Measurements from ENCODE around the gene TAMALIN. TPM values are rescaled to one million over a fixed set of nuclear protein-coding genes. Genes with fewer than 3 reads are reported as not detected.

TAMALIN gene
- total and polyA plus RNA-seq, 9 donors, result 16.8 to 84.1 (median 32.2) TPM

DNA sequence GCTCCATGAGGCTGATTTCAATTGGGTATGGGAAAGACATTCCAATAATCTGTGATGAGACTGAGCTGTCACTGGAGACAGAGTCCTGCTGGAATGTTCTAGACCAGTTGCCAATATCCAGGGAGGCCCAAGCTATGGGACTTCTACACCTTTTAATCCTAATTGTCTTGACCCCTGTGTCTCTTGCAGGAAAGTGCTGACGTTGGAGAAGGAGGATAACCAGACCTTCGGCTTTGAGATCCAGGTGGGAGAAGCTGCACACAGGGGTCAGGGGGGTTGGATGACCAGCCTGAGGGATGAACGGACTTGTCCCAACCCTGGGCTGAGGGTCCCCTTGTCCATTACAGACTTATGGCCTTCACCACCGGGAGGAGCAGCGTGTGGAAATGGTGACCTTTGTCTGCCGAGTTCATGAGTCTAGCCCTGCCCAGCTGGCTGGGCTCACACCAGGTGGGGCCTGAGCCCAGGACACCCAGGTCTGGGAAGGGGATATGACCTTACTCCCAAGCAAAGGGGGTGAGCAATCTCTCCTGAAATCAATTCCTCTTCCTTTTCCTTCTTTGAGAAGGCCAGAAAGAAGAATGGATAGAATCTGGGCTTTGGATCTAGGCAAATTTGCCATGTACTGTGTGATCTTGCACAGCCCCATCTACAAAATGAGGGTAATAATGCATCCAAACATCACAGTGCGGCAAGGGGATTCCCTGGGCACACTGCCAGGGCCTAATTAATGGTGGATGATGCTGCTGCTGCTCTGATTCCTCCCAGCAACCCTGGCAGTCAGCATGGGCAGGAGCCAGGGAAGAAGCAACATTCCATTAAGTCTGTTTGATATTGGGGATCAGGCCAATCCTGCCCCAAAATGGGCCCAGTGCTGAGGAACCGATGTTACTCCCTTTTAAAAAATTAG, 4.2 kb downstream of the TAMALIN start:
- 23 to 33% (median 32%) methylated on average over 8 of the region's 8 CpGs for WGBS, 3 donors
- Histone ChIP-seq H3K9me3 (no peaks in the 10 kb centered on the region), H3K4me3 (no peak overlapping the region), H3K27me3 (no peaks in the 10 kb centered on the region), H3K4me1 (ENCODE audit: insufficient read depth) (peaks cover 26% of the 10 kb centered on the region), H3K27ac (peak overlapping the region; percentile 87 to 98), H3K36me3 (no peaks in the 10 kb centered on the region)
- TF ChIP-seq POLR2A (IDR thresholded peaks at IDR 0.05), result no peak
- TF ChIP-seq, protein P1, sequence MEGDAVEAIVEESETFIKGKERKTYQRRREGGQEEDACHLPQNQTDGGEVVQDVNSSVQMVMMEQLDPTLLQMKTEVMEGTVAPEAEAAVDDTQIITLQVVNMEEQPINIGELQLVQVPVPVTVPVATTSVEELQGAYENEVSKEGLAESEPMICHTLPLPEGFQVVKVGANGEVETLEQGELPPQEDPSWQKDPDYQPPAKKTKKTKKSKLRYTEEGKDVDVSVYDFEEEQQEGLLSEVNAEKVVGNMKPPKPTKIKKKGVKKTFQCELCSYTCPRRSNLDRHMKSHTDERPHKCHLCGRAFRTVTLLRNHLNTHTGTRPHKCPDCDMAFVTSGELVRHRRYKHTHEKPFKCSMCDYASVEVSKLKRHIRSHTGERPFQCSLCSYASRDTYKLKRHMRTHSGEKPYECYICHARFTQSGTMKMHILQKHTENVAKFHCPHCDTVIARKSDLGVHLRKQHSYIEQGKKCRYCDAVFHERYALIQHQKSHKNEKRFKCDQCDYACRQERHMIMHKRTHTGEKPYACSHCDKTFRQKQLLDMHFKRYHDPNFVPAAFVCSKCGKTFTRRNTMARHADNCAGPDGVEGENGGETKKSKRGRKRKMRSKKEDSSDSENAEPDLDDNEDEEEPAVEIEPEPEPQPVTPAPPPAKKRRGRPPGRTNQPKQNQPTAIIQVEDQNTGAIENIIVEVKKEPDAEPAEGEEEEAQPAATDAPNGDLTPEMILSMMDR (IDR thresholded peaks at IDR 0.05), result peak in 1 of 3 donors; percentile 17
- TF ChIP-seq EP300 (IDR thresholded peaks at IDR 0.05), result no peak
- intact Hi-C loops (cut with DNase I), result no loop called here
- DNase-seq, result peak in 3 of 5 donors; percentile 51 to 66 (median 53)

GRCh38 chr12:52011602-52012214, 5.0 kb downstream of the TAMALIN start:
- no peak overlapping the region for H3K4me3 ChIP-seq
- peak overlapping the region in 1 of 2 donors; percentile 87 for H3K27ac ChIP-seq
- H3K36me3 ChIP-seq, result no peaks in the 10 kb centered on the region
- WGBS, 3 donors, result 75 to 80% (median 78%) methylated on average over 8 of the region's 8 CpGs
- no peak for DNase-seq
- H3K4me1 ChIP-seq (ENCODE audit: insufficient read depth), result peaks cover 26% of the 10 kb centered on the region
- no peaks in the 10 kb centered on the region for H3K27me3 ChIP-seq
- intact Hi-C loops (cut with DNase I), result no loop called here
- no peaks in the 10 kb centered on the region for H3K9me3 ChIP-seq
- TF ChIP-seq EP300 (IDR thresholded peaks at IDR 0.05) (no peak), POLR2A (IDR thresholded peaks at IDR 0.05) (no peak)
- TF ChIP-seq, protein P1 (IDR thresholded peaks at IDR 0.05), result no peak

- no peak for DNase-seq
- Histone ChIP-seq H3K27ac (no peak overlapping the region), H3K27me3 (no peaks in the 10 kb centered on the region), H3K4me1 (ENCODE audit: insufficient read depth) (peaks cover 23% of the 10 kb centered on the region), H3K4me3 (no peak overlapping the region), H3K9me3 (no peaks in the 10 kb centered on the region), H3K36me3 (no peaks in the 10 kb centered on the region)
- TF ChIP-seq POLR2A (IDR thresholded peaks at IDR 0.05) (no peak), EP300 (IDR thresholded peaks at IDR 0.05) (no peak)
- TF ChIP-seq, protein P1 (IDR thresholded peaks at IDR 0.05), result no peak
- intact Hi-C loops (cut with DNase I), result no loop called here
- 91 to 93% (median 91%) methylated on average over 16 of the region's 16 CpGs for WGBS, 3 donors
Measured at GRCh38 chr12:52013626-52014310, 7.0 kb downstream of the TAMALIN start.

All from ovary (tissue), 9 donors.